GM10847 (cell line): ENCODE measurements around the gene TMEM208.

Source experiments
- POLR2A ChIP-seq: IDR thresholded peaks from 2 replicates; pipeline ENCODE4 v1.6.1; 2011; ENCODE audit not compliant: insufficient read length; ENCODE audit errors: extremely low read depth

Gene TMEM208

DNA sequence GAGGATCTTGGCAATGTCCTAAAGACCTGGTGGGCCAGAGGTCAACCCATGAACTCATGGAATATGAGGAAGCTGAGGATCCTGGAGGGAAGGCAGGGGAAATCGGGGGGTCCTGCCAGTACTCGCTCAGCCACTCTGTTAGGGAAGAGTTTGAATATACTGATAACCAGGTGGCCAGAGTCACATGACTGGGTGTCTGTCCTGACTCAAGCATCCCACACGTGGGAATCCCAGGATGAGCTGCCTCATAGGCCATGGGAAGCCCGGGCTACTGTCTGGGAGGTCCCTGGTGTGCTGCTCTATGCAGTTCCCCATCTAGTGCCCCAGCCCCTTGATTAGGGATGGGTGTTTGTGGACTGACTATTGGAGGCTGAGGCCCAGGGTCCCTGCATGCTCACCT is 38.6 kb upstream of the TMEM208 start:
- TF ChIP-seq POLR2A, result no peak

DNA sequence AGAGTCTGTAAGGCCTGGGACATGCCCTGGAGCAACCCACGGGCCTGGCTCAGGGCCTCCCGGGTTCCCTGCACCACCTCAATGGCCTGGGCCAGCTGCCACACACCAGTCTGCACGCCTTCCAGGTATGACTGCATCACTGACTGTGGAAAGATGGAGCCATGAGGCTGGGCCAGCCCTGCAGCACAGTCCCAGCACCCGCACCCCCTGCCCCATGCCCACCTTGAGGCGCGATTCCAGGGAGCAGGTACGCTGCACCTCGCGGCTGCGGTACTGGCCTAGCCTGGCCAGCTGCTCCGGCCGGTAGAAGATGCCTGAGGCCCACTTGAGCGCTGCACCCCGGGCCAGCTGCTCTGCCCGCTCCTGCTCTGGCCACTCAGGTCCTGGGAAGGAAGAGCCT is 38.1 kb upstream of the TMEM208 start:
- no peak for TF ChIP-seq POLR2A

DNA sequence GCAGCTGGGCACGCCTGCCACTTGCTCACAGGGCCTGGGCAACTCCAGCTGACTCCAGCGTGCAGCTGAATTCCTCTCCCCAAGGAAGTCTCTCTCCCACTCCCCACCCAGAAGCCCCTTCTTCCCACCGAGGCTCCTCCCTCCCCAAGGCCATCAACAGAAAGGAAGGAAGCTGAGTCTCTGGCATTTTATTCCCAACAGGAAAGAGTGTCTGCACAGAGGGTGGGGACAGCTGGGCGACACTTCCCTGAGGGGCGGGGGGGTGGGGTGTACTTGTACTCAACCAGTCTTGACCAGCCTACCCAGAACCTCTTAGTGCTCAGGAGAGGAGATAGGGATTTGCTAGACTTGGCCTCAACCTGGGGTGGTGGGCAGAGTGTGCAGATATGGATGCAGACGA is 36.9 kb upstream of the TMEM208 start, which contains the start of gene EXOC3L1:
Gene EXOC3L1 (minus strand): TSS at position 96 of the 400 bp plus-strand sequence. CDS start 460 bp downstream, outside the sequence.
- TF ChIP-seq POLR2A, result no peak

DNA sequence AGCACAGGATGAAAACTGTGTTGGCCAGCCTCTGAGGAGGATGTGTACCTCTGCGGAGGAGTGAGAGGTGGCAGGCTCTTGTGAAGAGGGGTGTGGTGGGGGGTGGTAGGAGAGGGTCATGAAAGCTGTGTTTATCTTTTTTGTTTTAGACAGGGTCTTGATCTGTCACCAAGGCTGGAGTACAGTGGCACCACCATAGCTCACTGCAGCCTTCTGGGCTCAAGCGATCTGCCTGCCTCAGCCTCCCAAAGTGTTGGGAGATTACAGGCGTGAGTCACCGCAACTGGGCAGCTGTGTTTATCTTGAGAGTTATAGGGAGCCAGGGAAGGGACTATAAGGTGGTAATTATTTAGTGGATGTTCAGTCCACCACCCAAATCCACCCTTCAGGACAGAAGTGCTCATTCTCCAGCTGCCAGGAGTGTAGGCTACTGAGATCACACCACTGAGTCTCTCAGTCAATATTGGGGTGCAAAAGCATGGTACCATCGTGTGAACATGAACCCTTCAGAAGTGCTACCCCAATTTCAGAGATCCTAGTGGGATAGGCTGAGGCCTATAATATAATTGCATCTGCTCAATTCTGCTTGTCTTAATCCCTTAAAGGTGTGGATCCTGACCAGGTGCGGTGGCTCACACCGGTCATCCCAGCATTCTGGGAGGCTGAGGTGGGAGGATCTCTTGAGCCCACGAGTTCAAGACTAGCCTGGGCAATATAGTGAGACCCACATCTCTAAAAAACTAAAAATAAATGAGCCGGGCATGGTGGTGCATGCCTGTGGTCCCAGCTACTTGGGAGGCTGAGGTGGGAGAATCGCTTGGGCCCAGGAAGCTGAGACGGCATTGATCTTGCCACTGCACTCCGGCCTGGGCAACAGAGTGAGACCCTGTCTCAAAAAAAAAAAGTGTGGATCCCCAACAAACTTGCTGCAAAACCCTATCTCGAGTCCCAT is 36.2 kb upstream of the TMEM208 start:
- TF ChIP-seq POLR2A, result no peak

DNA sequence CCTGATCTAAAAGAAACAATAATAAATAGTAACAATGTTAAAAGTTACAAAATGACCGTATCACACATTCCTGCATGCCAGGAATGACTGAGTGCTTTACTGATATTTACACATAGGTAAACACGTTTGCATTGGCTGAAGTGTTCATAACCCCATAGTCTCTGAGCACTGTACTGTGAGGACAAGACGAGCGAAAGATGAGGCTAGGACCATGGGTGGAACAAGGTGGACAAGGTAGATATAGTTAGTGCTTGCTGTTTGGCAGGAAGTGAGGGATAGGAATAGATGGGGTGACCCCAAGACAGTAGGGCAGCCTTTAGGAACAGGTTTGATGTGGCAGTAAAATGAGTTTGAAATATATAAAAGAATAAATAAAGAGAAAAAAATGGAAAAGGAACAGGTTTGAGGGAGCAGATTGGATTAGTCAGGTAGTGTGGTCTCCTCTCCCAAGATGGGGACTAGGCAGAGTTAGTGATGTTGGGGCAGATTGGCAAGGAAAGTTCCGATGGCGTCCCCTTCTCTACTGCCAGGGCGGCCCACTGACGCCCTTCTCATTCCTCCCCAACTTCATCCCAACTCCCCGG is 35.4 kb upstream of the TMEM208 start:
- no peak for TF ChIP-seq POLR2A

DNA sequence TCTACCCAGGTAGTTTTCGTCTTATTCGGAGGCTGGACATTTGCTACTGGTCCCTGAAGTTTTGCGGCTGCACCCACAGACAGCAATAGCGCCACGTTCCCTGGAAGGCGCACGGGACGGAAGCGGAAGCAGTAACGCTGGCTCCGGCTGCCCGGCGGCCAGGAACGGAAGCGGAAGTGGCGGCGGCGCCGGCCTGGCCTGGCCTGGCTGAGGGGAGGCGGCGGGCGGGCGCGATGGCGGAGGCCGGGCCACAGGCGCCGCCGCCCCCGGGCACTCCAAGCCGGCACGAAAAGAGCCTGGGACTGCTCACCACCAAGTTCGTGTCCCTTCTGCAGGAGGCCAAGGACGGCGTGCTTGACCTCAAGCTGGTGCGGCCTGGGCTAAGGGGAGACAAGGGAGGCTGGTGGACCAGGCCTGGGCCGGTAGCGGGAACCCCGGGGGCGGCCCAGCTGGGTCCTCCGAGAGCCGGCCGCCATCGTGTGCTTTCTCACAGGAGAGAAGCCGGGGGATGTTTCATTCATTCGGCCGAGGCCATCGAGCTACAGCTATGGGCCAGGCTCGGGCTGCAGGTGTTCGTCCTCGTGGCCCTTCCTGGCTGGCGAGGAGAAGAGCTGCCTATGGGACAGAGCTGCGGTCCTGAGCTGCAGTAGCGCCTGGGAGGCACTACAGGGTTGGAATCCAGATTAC is 34.8 kb upstream of the TMEM208 start, which contains the start of gene E2F4:
Gene E2F4 (plus strand): TSS at position 161 of the 687 bp plus-strand sequence. CDS start 73 bp downstream, at position 234.
- TF ChIP-seq POLR2A, result peak; percentile 74

DNA sequence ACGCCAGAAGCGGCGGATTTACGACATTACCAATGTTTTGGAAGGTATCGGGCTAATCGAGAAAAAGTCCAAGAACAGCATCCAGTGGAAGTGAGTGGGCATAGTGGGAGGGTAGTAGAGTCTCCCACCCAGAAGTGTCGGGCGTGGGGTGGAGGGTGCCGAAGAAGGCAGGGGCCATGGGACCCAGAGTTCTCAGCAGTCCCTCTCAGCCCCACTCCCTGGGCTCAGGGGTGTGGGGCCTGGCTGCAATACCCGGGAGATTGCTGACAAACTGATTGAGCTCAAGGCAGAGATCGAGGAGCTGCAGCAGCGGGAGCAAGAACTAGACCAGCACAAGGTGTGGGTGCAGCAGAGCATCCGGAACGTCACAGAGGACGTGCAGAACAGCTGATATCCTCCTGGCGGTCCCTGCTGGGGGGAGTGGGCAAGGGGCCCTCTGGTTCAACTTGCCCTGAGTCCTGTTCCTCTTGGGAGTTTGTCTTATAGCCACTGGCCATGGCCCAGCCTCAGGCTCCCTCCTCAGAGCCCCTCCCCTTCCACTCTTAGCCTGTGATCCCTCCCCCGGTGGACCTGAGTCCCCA is 34.1 kb upstream of the TMEM208 start:
- no peak for TF ChIP-seq POLR2A

DNA sequence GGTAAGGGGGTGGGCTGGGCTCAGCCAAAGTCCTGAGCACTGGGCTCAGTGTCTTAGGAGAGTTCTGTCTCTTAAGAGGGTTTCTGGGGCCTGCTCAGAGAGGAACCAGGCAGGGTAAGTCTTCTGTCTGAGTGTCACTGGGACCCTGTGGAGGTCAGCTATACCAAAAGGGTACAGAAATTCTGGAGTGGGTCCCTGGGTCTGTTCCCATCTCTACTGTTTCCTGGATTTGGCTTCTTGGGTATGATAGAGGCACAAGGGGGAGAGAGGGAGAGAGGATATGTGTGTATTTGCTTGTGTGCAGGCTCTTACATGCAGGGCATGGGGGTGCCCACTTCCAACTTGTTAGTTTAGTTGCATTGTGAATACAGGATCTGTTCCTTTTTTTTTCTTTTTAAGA is 33.4 kb upstream of the TMEM208 start:
- no peak for TF ChIP-seq POLR2A

DNA sequence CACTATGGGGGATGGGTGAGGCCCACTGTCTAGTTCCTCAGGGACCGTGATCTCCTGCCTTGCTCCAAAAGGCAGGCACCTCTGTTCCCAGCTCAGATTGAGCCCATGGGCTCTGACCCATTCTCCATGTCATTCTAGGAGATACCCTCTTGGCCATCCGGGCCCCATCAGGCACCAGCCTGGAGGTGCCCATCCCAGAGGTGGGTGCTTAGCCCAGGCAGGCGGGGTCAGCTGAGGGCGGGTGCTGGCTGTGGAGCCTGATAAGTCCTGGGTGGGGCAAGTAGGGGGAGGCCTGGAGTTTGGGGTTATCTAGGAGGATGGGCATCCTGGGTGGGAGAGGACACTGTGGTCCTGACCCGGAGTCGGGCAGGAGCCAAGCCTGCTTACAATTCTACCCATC is 32.7 kb upstream of the TMEM208 start:
- TF ChIP-seq POLR2A, result no peak

DNA sequence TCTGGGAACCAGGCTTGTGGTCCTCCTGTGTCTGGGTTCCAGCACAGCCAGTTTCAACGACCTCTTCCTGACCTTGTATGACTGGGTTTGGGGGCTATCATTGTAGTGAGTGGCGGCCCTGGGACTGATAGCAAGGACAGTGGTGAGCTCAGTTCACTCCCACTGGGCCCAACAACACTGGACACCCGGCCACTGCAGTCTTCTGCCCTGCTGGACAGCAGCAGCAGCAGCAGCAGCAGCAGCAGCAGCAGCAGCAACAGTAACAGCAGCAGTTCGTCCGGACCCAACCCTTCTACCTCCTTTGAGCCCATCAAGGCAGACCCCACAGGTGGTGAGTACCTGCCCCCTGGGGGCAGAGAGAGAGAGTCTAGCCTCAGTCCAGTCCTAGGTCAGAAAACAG is 31.3 kb upstream of the TMEM208 start:
- TF ChIP-seq POLR2A, result no peak

DNA sequence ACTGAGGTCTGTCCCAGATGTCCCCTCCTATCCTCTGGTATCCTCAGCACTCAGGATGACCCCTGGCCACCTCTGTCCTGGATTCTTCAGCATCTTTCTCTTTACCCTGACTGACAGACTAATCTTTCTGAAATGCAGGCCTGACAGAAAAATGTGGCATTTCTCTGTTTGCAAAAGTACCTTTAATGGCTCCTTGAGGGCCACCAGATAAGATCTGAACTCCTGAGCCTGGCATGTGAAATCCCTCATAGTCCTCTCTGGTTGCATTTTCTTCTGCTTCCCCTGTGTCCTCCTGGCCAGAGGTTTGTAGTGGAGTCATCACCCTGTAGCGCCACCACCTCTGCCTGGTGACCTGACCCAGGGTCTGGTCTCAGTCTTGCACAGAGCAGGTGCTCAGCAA is 30.0 kb upstream of the TMEM208 start:
- TF ChIP-seq POLR2A, result no peak

DNA sequence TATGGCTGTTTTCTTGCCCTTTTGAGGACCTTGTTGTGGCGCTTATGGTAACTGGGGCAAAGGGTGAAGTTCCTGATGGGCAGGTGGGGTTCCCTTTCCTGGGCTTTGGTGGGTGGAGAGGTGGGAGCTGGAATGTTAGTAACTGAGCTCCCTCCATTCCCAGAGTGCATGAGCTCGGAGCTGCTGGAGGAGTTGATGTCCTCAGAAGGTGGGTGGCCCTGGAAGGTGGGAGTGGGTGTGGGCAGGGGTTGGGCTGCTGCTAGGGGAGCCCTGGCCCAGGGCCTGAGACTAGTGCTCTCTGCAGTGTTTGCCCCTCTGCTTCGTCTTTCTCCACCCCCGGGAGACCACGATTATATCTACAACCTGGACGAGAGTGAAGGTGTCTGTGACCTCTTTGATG is 29.2 kb upstream of the TMEM208 start:
- TF ChIP-seq POLR2A, result no peak

DNA sequence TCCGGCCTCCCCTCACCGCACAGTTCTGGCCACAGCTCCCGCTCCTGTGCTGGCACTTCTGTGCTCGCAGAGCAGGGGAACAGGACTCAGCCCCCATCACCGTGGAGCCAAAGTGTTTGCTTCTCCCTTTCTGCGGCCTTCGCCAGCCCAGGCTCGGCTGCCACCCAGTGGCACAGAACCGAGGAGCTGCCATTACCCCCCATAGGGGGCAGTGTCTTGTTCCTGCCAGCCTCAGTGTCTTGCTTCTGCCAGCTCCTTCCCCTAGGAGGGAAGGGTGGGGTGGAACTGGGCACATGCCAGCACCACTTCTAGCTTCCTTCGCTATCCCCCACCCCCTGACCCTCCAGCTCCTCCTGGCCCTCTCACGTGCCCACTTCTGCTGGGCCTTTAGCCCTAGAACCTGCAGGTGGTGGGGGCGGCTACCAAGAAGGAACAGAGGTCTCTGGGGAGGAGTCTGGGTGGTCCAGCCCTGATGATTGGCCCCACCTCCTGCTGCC is 28.6 kb upstream of the TMEM208 start:
- no peak for TF ChIP-seq POLR2A

DNA sequence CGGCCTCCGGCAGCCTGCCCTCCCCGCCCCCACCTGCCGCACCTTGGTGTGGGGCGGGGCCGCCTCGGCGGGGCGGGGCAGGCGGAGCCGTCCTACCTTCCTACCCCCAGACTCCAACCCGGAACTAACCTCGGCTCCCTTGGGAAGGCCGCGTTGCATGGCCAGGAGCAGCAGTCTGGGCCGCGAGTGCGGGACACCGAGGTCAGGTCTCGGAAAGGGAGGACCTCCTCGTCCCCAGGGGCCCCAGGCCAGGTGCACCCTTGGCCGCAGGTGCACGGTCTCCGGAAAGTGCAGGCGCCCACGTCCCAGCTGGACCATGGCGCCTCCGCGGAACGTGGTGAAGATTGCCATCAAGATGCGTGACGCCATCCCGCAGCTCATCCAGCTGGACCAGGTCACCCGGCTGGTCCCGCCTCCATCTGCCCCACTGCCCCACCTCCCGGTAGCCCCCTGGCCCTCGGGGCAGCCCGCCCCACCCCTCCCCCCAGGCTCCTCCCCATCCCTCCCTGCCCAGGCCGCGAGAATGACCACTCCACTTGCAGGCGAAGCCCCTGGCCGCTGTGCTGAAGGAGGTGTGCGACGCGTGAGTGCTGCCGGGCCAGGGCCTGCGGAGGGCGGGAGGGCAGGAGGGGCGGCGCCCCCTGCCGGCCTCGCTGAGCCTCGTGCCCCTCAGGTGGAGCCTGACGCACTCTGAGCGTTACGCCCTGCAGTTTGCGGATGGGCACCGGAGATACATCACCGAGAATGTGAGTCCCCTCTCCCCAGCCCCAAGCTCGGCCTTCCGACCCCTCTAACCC is 27.7 kb upstream of the TMEM208 start, which contains the start of gene ELMO3:
Gene ELMO3 (plus strand): TSS at position 121 of the 797 bp plus-strand sequence. CDS start 196 bp downstream, at position 317.
- no peak for TF ChIP-seq POLR2A
